ENCODE results near the gene MTMR3. TPM values are rescaled to one million over a fixed set of nuclear protein-coding genes. Genes with fewer than 3 reads are reported as not detected.

MTMR3 gene
- total RNA-seq, 2 experiments from 2014 or later = 57.8 to 60.6 TPM

- no peak for ATAC-seq (ENCODE audit: poor library complexity)
- TF ChIP-seq CTCF (IDR thresholded peaks at IDR 0.05) = no peak
- H3K4me3 Mint-ChIP-seq = no peak overlapping the region
- Histone ChIP-seq H3K9me3 (ENCODE audit: control insufficient read depth in 1 of 2, insufficient read depth in 1 of 2, low read length in 2 of 2) (no peaks in the 10 kb centered on the region), H3K4me1 (ENCODE audit: insufficient read depth, low read length) (peaks cover 12% of the 10 kb centered on the region), H3K4me3 (ENCODE audit: low read length) (no peak overlapping the region), H3K27ac (ENCODE audit: low read depth in 1 of 2, low read length in 2 of 2) (no peak overlapping the region), H3K36me3 (ENCODE audit: insufficient read depth, low read length) (no peaks in the 10 kb centered on the region), H3K27me3 (ENCODE audit: control insufficient read depth in 1 of 2, insufficient read depth in 2 of 2, low read length in 2 of 2) (no peaks in the 10 kb centered on the region)
- H3K27me3 Mint-ChIP-seq = peaks cover 7% of the 10 kb centered on the region
- intact Hi-C loops (cut with DNase I, micrococcal nuclease) = no loop called here
- peaks cover 12% of the 10 kb centered on the region for H3K4me1 Mint-ChIP-seq (ENCODE audit: low read depth)
- no peak for DNase-seq
- ChIA-PET CTCF (no interaction called here), POLR2A (no interaction called here)
- no peak overlapping the region for H3K27ac Mint-ChIP-seq
- H3K9me3 Mint-ChIP-seq = no peaks in the 10 kb centered on the region
- H3K36me3 Mint-ChIP-seq (ENCODE audit: low read depth) = no peaks in the 10 kb centered on the region
Measured at GRCh38 chr22:30044881-30045493, 162.0 kb downstream of the MTMR3 start.

GRCh38 chr22:30045494-30045887 lies 162.5 kb downstream of the MTMR3 start:
- CTCF ChIA-PET = no interaction called here
- POLR2A ChIA-PET = no interaction called here
- H3K27me3 Mint-ChIP-seq = peaks cover 7% of the 10 kb centered on the region

GRCh38 chr22:30045901-30046715 lies 163.1 kb downstream of the MTMR3 start:
- TF ChIP-seq CTCF (IDR thresholded peaks at IDR 0.05) = no peak
- ATAC-seq (ENCODE audit: poor library complexity) (no peak), DNase-seq (no peak)
- H3K27ac ChIP-seq (ENCODE audit: low read depth in 1 of 2, low read length in 2 of 2) = no peak overlapping the region
- intact Hi-C loops (cut with DNase I, micrococcal nuclease) = no loop called here
- ChIA-PET POLR2A (interaction anchor here (1.2 kb wide), 2 partner anchors 33 to 40 kb away, joined by 3 to 4 read pairs; no protein-coding TSS in a partner anchor), CTCF (no interaction called here)
- no peak overlapping the region for H3K4me3 ChIP-seq (ENCODE audit: low read length)
- H3K9me3 ChIP-seq (ENCODE audit: control insufficient read depth in 1 of 2, insufficient read depth in 1 of 2, low read length in 2 of 2) = no peaks in the 10 kb centered on the region
- peaks cover 7% of the 10 kb centered on the region for H3K27me3 Mint-ChIP-seq
- H3K4me3 Mint-ChIP-seq = no peak overlapping the region
- H3K4me1 Mint-ChIP-seq (ENCODE audit: low read depth) = peaks cover 12% of the 10 kb centered on the region
- no peak overlapping the region for H3K27ac Mint-ChIP-seq
- H3K27me3 ChIP-seq (ENCODE audit: control insufficient read depth in 1 of 2, insufficient read depth in 2 of 2, low read length in 2 of 2) = no peaks in the 10 kb centered on the region
- H3K4me1 ChIP-seq (ENCODE audit: insufficient read depth, low read length) = peaks cover 12% of the 10 kb centered on the region
- no peaks in the 10 kb centered on the region for H3K9me3 Mint-ChIP-seq
- no peaks in the 10 kb centered on the region for H3K36me3 Mint-ChIP-seq (ENCODE audit: low read depth)
- no peaks in the 10 kb centered on the region for H3K36me3 ChIP-seq (ENCODE audit: insufficient read depth, low read length)

More at GRCh38 chr22:30045494-30045887, 162.5 kb downstream of the MTMR3 start:
- no peaks in the 10 kb centered on the region for H3K36me3 Mint-ChIP-seq (ENCODE audit: low read depth)
- no peaks in the 10 kb centered on the region for H3K9me3 ChIP-seq (ENCODE audit: control insufficient read depth in 1 of 2, insufficient read depth in 1 of 2, low read length in 2 of 2)
- no peaks in the 10 kb centered on the region for H3K9me3 Mint-ChIP-seq
- no peak overlapping the region for H3K27ac Mint-ChIP-seq
- no peak overlapping the region for H3K27ac ChIP-seq (ENCODE audit: low read depth in 1 of 2, low read length in 2 of 2)
- H3K4me1 Mint-ChIP-seq (ENCODE audit: low read depth) = peaks cover 12% of the 10 kb centered on the region
- TF ChIP-seq CTCF (IDR thresholded peaks at IDR 0.05) = no peak
- intact Hi-C loops (cut with DNase I, micrococcal nuclease) = no loop called here
- H3K4me1 ChIP-seq (ENCODE audit: insufficient read depth, low read length) = peaks cover 12% of the 10 kb centered on the region
- H3K36me3 ChIP-seq (ENCODE audit: insufficient read depth, low read length) = no peaks in the 10 kb centered on the region
- no peak overlapping the region for H3K4me3 ChIP-seq (ENCODE audit: low read length)
- DNase-seq = no peak
- no peaks in the 10 kb centered on the region for H3K27me3 ChIP-seq (ENCODE audit: control insufficient read depth in 1 of 2, insufficient read depth in 2 of 2, low read length in 2 of 2)
- no peak overlapping the region for H3K4me3 Mint-ChIP-seq
- no peak for ATAC-seq (ENCODE audit: poor library complexity)

Data from CD4-positive, alpha-beta T cell (primary cell).